ENCODE measurements around the gene ADORA1. TPM values are rescaled to one million over a fixed set of nuclear protein-coding genes. Genes with fewer than 3 reads are reported as not detected.

Gene ADORA1
- total RNA-seq, 3 donors from 2014 or later (not counting 1 experiment from before 2014, with no cell fraction given): not detected

DNA sequence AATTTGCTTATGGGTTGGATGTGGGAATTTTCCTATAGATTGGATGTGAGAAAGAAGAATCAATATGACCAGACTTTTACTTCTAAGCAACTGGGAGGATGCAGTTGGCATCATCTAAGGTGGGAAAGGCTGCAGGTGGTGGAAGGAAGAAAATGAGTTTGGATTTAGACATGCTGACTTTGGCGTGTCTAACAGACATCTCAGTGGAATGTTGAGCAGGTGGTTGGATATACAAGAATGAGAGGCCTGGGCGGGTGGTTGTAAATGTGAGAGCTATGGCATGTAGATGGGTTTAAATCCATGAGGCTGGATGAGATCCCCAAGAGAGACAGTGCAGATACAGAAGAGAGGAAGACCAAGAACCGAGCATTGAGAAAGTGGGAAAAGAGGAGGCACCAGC lies 10.5 kb downstream of the ADORA1 start:
- Mint-ChIP-seq H3K4me3 (no peak overlapping the region), H3K27me3 (ENCODE audit: low read depth in 2 of 2) (peaks cover 0 to 15% of the 10 kb centered on the region in 2 donors), H3K9me3 (no peaks in the 10 kb centered on the region), H3K36me3 (no peaks in the 10 kb centered on the region), H3K27ac (no peak overlapping the region), H3K4me1 (peaks cover 5 to 10% of the 10 kb centered on the region in 2 donors)
- H3K4me3 ChIP-seq (ENCODE audit: low read length): no peak overlapping the region
- no peaks in the 10 kb centered on the region for H3K9me3 ChIP-seq (ENCODE audit: control insufficient read depth, insufficient read depth, low read length)
- 89% methylated on average over 3 of the region's 3 CpGs for WGBS (ENCODE audit: insufficient coverage)
- no peaks in the 10 kb centered on the region for H3K27me3 ChIP-seq (ENCODE audit: control insufficient read depth, insufficient read depth, low read length)
- no peak overlapping the region for H3K27ac ChIP-seq (ENCODE audit: low read length)
- peaks cover 8% of the 10 kb centered on the region for H3K4me1 ChIP-seq (ENCODE audit: control insufficient read depth, insufficient read depth, low read length)
- no peaks in the 10 kb centered on the region for H3K36me3 ChIP-seq (ENCODE audit: control insufficient read depth, insufficient read depth, low read length)
- intact Hi-C loops (cut with micrococcal nuclease): no loop called here
- ATAC-seq (no peak), DNase-seq (no peak)
- TF ChIP-seq, protein P1, sequence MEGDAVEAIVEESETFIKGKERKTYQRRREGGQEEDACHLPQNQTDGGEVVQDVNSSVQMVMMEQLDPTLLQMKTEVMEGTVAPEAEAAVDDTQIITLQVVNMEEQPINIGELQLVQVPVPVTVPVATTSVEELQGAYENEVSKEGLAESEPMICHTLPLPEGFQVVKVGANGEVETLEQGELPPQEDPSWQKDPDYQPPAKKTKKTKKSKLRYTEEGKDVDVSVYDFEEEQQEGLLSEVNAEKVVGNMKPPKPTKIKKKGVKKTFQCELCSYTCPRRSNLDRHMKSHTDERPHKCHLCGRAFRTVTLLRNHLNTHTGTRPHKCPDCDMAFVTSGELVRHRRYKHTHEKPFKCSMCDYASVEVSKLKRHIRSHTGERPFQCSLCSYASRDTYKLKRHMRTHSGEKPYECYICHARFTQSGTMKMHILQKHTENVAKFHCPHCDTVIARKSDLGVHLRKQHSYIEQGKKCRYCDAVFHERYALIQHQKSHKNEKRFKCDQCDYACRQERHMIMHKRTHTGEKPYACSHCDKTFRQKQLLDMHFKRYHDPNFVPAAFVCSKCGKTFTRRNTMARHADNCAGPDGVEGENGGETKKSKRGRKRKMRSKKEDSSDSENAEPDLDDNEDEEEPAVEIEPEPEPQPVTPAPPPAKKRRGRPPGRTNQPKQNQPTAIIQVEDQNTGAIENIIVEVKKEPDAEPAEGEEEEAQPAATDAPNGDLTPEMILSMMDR (IDR thresholded peaks at IDR 0.05): no peak

DNA sequence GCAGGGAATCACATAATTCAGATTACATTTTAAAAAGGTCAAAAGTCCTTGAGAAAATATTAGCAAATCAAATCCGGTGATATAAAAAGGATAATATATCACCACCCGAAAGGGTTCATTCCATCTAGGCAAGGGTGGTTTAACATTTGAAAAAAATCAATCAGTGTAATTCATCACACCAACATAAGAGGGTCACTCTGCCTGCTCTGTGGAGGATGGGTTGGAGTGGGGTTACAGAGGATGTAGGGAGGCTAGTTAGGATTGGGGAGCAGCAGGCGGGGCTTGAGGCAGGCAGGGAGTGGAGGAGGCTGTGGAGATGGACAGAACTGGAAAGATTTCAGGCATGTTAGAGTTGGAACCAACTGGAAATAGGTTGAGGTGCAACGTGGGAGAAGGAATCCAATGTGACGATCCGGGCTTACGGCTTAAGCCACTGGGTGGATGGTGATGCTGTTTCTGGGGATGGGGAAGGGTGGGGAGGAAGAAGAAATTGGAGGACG lies 12.5 kb downstream of the ADORA1 start:
- intact Hi-C loops (cut with micrococcal nuclease): no loop called here
- TF ChIP-seq, protein P1 (IDR thresholded peaks at IDR 0.05): no peak
- H3K36me3 ChIP-seq (ENCODE audit: control insufficient read depth, insufficient read depth, low read length): no peaks in the 10 kb centered on the region
- H3K4me3 Mint-ChIP-seq: no peak overlapping the region
- no peak overlapping the region for H3K27ac ChIP-seq (ENCODE audit: low read length)
- peaks cover 0 to 15% of the 10 kb centered on the region in 2 donors for H3K27me3 Mint-ChIP-seq (ENCODE audit: low read depth in 2 of 2)
- no peaks in the 10 kb centered on the region for H3K27me3 ChIP-seq (ENCODE audit: control insufficient read depth, insufficient read depth, low read length)
- ATAC-seq (no peak), DNase-seq (no peak)
- no peaks in the 10 kb centered on the region for H3K9me3 Mint-ChIP-seq
- no peaks in the 10 kb centered on the region for H3K9me3 ChIP-seq (ENCODE audit: control insufficient read depth, insufficient read depth, low read length)
- H3K27ac Mint-ChIP-seq: no peak overlapping the region
- H3K4me1 ChIP-seq (ENCODE audit: control insufficient read depth, insufficient read depth, low read length): peaks cover 8% of the 10 kb centered on the region
- peaks cover 5 to 10% of the 10 kb centered on the region in 2 donors for H3K4me1 Mint-ChIP-seq
- H3K36me3 Mint-ChIP-seq: no peaks in the 10 kb centered on the region
- 87% methylated on average over 5 of the region's 8 CpGs for WGBS (ENCODE audit: insufficient coverage)
- H3K4me3 ChIP-seq (ENCODE audit: low read length): no peak overlapping the region

DNA sequence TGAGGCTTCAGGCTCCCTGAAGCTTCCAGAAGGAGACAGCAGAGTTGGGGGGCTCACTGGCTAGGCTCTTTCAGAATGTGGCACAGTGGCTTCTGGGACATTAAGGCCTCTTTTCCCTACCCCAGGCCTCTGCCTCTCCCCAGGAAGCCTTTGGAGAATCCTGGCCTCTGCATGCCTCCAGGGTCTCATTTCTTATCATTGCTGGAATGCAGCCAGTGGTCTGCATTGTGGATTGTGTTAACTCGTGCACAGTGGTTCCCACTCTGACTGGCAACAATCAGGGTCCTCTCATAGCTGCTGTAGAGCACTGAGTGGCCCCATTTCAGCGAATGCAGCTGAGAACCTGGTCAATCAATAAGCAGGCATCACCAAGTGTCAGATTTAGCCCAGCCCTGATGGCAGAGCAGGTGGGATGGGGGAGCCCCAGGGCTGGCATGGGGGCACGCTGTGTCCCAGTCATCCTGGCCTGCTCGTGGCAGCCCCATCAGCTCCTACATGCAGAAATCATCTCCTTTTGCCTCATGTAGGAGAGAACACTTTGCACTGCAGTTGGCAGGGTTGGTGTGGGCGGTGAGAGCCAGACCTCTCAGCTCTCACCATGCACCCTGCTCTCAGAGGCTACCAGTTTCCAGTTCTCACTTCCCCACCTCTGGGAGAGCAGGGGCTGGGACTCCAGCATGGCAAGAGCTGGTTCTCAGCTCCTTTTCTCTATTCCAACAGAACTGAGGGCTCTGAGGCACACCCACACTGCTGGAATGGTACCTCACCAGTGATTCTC lies 13.4 kb downstream of the ADORA1 start:
- H3K4me1 Mint-ChIP-seq: peaks cover 2 to 6% of the 10 kb centered on the region in 2 donors
- intact Hi-C loops (cut with micrococcal nuclease): no loop called here
- Histone ChIP-seq H3K27me3 (ENCODE audit: control insufficient read depth, insufficient read depth, low read length) (no peaks in the 10 kb centered on the region), H3K9me3 (ENCODE audit: control insufficient read depth, insufficient read depth, low read length) (no peaks in the 10 kb centered on the region), H3K4me1 (ENCODE audit: control insufficient read depth, insufficient read depth, low read length) (peaks cover 5% of the 10 kb centered on the region), H3K4me3 (ENCODE audit: low read length) (no peak overlapping the region), H3K36me3 (ENCODE audit: control insufficient read depth, insufficient read depth, low read length) (no peaks in the 10 kb centered on the region), H3K27ac (ENCODE audit: low read length) (no peak overlapping the region)
- H3K9me3 Mint-ChIP-seq: no peaks in the 10 kb centered on the region
- no peak overlapping the region for H3K4me3 Mint-ChIP-seq
- no peaks in the 10 kb centered on the region for H3K36me3 Mint-ChIP-seq
- DNase-seq (no peak), ATAC-seq (no peak)
- peaks cover 0 to 13% of the 10 kb centered on the region in 2 donors for H3K27me3 Mint-ChIP-seq (ENCODE audit: low read depth in 2 of 2)
- 77% methylated on average over 5 of the region's 5 CpGs for WGBS (ENCODE audit: insufficient coverage)
- TF ChIP-seq, protein P1 (IDR thresholded peaks at IDR 0.05): no peak
- no peak overlapping the region for H3K27ac Mint-ChIP-seq
